ENCODE results near the gene VIM.

VIM gene

DNA sequence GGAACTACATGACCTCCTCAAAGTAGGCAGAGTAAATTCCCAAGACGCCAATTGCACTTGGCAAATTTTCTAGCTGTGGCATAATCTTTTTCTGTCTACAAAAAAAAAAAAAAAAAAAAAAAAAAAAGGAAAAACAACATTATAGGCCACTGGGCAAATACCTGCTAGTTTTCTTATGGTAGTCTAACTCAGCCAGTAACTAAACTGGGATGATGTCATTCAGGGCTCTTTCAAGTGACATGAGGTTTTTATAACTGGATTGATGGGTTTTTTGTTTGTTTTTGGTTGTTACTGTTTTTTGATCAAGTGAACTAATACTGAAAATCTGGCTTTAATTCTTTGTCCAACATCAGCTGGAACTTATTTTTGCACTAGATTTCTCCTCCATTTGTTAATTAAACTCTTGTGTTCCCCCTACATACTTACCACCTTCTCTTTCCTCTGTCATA is 7.4 kb upstream of the VIM start:
- Histone ChIP-seq H3K9me3 (ENCODE audit: control insufficient read depth, low read length) (no peaks in the 10 kb centered on the region), H3K27ac (no peak overlapping the region), H3K79me2 (no peaks in the 10 kb centered on the region), H3K4me1 (no peaks in the 10 kb centered on the region), H3K4me2 (ENCODE audit: low read length) (no peak overlapping the region), H3K9ac (no peak overlapping the region), H3K4me3 (ENCODE audit: low read depth, low read length) (no peak overlapping the region), H3K36me3 (ENCODE audit: control insufficient read depth, insufficient read depth, low read length) (no peaks in the 10 kb centered on the region), H2AFZ (no peak overlapping the region), H3K27me3 (ENCODE audit: control insufficient read depth, insufficient read depth, low read length) (no peaks in the 10 kb centered on the region)
- TF ChIP-seq, protein P1, sequence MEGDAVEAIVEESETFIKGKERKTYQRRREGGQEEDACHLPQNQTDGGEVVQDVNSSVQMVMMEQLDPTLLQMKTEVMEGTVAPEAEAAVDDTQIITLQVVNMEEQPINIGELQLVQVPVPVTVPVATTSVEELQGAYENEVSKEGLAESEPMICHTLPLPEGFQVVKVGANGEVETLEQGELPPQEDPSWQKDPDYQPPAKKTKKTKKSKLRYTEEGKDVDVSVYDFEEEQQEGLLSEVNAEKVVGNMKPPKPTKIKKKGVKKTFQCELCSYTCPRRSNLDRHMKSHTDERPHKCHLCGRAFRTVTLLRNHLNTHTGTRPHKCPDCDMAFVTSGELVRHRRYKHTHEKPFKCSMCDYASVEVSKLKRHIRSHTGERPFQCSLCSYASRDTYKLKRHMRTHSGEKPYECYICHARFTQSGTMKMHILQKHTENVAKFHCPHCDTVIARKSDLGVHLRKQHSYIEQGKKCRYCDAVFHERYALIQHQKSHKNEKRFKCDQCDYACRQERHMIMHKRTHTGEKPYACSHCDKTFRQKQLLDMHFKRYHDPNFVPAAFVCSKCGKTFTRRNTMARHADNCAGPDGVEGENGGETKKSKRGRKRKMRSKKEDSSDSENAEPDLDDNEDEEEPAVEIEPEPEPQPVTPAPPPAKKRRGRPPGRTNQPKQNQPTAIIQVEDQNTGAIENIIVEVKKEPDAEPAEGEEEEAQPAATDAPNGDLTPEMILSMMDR (IDR thresholded peaks at IDR 0.05), result no peak

DNA sequence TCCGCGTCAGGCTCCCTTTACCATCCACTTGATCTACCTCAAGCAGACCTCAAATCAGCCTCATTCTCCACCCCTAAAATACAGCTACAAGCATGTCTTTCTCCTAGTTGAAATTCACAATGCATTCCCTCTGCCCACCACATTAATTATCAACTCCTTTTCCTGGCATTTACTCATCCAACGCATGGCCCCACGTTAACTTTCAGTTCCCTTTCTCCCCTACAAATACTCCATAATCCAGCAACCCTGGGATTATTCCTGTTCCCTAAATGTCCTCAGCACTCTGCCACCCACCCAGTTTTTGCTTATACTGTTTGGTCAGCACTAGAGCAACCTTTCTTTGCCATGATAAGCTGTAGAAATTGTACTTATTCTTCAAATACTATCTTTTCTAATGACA is 5.7 kb upstream of the VIM start:
- Histone ChIP-seq H3K4me3 (ENCODE audit: low read depth, low read length) (no peak overlapping the region), H3K9ac (no peak overlapping the region), H3K79me2 (no peaks in the 10 kb centered on the region), H3K36me3 (ENCODE audit: control insufficient read depth, insufficient read depth, low read length) (no peaks in the 10 kb centered on the region), H3K4me2 (ENCODE audit: low read length) (no peak overlapping the region), H3K4me1 (peaks cover 2% of the 10 kb centered on the region), H3K9me3 (ENCODE audit: control insufficient read depth, low read length) (no peaks in the 10 kb centered on the region), H2AFZ (no peak overlapping the region), H3K27ac (no peak overlapping the region), H3K27me3 (ENCODE audit: control insufficient read depth, insufficient read depth, low read length) (no peaks in the 10 kb centered on the region)
- TF ChIP-seq, protein P1 (IDR thresholded peaks at IDR 0.05), result no peak

DNA sequence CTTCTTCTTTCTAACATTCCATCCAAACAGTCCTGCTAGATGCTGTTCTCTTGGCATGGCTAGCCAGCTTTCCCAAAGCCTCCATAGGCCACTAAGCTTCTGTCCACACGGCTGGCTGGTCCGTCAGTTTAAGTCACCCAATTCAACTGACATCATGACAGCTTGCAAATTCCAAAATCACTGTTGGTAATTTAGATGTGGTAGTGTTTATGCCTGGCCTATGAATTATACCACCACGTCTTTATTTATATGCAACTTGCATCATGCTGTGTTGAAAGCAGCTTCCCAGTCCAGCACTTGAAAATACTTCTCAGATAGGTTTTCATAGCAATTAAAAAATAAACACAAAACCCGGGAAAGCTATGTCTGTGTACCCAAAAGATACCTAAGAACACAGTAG is 2.2 kb upstream of the VIM start:
- no peak overlapping the region for H3K27ac ChIP-seq
- H3K36me3 ChIP-seq (ENCODE audit: control insufficient read depth, insufficient read depth, low read length), result no peaks in the 10 kb centered on the region
- H3K79me2 ChIP-seq, result no peaks in the 10 kb centered on the region
- no peak overlapping the region for H3K4me2 ChIP-seq (ENCODE audit: low read length)
- H3K9ac ChIP-seq, result no peak overlapping the region
- H3K4me3 ChIP-seq (ENCODE audit: low read depth, low read length), result no peak overlapping the region
- TF ChIP-seq, protein P1 (IDR thresholded peaks at IDR 0.05), result no peak
- H3K9me3 ChIP-seq (ENCODE audit: control insufficient read depth, low read length), result no peaks in the 10 kb centered on the region
- H3K4me1 ChIP-seq, result peaks cover 4% of the 10 kb centered on the region
- no peak overlapping the region for H2AFZ ChIP-seq
- H3K27me3 ChIP-seq (ENCODE audit: control insufficient read depth, insufficient read depth, low read length), result no peaks in the 10 kb centered on the region

DNA sequence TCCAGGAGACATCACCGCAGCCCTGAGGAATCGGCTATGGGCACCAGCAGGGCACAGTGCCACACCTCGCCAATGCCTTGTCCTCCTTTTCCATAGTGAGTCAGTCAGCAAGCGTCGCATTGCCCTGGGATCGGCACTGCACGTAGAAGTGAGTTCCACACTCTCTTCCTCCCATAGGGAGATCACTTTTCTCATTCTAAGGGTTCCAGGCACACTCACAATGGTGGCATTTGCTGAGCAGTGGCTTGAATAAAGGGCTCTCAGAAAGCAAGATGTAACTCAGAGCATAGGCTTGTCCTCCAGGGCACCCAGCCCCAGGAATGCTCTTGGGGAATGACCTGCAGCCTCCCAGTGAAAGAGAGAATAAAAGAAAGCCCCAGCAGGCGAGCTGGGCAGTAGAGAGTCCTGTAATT is 1.1 kb upstream of the VIM start:
- Histone ChIP-seq H3K4me1 (peaks cover 4% of the 10 kb centered on the region), H3K27ac (peak overlapping the region; percentile 76), H3K9ac (no peak overlapping the region)

More for the DNA sequence above, 1.1 kb upstream of the VIM start:
- Histone ChIP-seq H3K9me3 (ENCODE audit: control insufficient read depth, low read length) (no peaks in the 10 kb centered on the region), H3K36me3 (ENCODE audit: control insufficient read depth, insufficient read depth, low read length) (no peaks in the 10 kb centered on the region), H3K4me2 (ENCODE audit: low read length) (no peak overlapping the region), H3K79me2 (no peaks in the 10 kb centered on the region), H3K27me3 (ENCODE audit: control insufficient read depth, insufficient read depth, low read length) (no peaks in the 10 kb centered on the region), H2AFZ (peak overlapping the region; percentile 36), H3K4me3 (ENCODE audit: low read depth, low read length) (no peak overlapping the region)
- TF ChIP-seq, protein P1 (IDR thresholded peaks at IDR 0.05), result no peak

Data from parathyroid adenoma (tissue), 2 donors.